NOMO-1 treated with DMSO at 0.1 percent for 48 hours (cell line): ENCODE results near the gene ELMOD1.
A peak's percentile ranks its signal among the peaks of the same experiment; 100 is the strongest.
"Not testable (repeated sequence)": the region's sequence is repeated elsewhere in the genome, so short reads cannot be mapped to it uniquely, and the experiment has no call there.

Experiments used
- DNase-seq: peaks from one replicate; lab custom pipeline; 2025; ENCODE audit not compliant: unreplicated experiment; lab: John Stamatoyannopoulos, UW

The ELMOD1 gene

DNA sequence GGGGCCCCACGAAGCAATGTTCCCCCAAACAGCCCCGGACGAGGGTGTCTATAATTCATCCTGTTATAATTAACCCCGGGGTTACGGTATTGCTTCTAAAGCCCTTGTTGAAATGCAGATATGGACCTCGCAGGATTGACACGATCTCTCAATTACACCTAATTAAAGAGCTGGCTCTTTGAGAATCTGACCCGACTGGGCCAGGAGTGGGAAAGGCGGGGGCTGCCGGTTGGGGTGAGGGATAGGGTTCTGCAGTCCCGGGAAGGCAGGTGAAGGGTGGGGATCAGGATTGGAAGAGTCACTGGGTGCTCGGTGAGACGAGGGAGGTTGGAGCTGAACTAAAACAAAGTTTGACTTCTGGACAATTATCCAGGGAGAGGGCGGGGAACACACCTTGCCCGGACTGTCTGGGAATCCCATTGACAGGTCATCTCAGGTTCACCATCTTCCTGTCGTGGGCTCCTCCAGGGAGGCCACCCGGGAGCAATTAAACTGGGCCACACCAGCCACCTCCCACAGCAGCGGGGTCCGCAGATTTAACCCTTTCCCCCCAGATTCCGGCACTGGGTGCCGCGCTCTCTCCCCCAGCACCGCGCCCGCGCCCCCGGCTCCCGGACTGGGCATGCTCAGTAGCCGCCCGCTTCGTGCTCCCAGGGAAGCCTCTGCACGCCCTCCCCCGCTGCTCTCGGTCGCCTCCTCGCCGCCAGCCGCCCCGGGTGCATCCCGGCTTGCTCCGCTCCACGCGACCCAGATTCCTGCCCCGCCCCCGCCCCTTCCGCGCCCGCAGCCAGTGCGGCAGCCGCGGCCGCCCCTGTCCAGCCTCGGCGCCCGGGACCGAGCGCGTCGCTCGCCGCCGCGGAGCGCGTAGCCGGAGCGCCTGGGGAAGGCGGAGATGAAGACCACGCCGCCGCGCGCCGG is at the start of gene ELMOD1:
TSS of gene ELMOD1 (plus strand) at position 688 of the 918 bp plus-strand sequence. CDS start 27,043 bp downstream, outside the sequence.
- DNase-seq, result no peak

DNA sequence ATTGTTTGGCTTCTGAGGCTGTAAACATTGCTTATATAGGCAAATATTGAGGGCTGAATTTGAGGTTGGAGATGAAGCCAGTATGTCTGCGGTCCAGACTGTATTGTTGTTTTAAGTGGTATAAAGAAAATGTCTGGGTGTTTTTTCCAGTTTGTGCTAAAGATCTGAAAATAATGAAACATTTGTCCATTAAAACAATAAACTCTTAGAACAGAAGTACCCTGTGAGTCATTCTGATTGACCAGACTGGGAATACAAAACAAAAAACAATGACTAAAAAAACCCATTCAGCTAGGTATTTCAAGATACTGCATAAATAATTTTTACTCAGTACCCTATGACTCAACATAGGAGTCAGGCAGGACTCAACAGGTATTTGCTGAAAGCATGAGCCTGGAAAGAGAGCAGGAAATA is 45.8 kb upstream of the ELMOD1 start:
- no peak for DNase-seq

DNA sequence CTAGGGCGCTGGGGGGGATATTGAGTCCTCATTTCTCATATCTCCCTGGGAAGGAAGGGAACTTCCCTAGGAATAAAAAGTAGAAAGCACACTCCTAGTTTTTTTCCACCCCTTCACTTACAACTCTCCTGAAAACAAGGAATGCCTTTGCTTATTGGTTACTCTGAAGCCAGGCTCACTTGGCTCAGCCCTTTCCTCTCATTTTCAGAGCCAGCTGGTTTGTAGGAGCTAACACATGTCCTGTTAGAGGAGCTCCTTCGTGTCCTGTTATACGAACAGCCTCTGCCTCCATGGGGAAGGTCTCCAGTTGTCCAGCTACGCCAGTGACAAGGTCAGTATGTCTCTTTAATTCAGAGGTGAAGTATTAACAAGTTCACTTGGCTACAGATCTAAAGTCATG is 43.0 kb upstream of the ELMOD1 start:
- no peak for DNase-seq

DNA sequence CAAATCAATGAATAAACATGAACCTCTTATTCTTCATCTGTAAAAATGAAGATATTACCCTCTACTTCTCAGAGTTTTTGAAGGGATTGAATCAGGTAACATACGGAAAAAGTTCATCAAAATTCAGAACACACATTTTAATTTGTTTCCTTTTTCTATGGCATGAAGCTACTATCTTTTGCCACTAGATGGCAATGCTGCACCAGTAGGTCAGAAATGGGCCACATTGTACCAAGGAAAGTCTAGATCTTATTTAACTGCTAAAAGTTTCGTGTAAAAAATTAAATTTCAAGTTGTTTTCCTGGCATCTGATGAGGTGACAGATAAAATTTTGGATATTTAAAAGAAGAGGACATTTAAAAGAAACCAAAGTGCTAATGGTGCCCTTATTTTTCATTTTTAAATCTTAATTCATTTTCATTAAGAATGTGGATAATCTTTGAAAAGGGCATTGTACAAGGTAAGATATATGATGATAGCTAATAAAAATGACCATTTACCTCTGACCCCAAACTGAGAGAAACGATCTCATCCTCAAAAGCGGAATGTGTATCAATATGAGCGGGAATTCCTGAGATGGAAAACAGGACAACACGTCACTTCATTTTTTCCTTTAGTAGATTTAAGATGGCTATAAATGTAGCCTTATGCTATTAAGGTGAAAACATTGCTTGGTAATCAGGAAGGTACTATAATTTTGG is 41.5 kb upstream of the ELMOD1 start:
- DNase-seq, result peak; percentile 38

DNA sequence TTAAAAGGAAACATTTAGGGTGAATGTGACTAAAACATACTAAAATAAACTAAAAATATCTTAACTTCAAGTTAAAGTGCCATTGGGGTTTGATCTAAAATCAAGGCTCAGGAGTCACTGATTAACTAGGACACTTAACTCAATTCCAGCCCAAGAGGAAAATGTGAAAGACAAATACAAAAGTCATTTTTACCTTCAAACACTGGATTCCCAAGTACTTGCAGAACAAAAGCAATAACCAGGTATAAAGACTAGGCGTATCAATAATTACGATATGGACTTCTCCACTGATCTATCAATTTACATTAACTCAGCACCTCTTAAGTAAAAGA is 41.0 kb upstream of the ELMOD1 start:
- DNase-seq, result no peak

DNA sequence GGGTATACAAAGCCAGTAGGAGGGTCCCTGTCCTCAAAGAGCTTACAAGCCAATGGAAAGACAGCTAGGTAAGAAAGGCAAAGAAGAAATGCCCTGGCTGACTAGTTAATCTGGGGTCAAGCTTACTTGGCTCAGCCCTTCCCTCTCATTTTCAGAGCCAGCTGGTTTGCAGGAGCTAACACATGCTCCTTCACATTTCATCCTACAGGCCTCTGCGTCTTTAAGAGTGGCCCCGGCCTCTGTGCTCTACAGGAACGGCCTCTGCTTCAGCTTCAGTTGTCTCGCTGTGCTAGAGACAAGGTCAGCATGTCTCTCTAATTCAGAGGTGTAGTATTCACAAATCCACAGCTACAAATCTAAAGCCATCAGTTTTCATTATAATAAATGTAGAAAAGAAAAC is 40.6 kb upstream of the ELMOD1 start:
- no peak for DNase-seq

DNA sequence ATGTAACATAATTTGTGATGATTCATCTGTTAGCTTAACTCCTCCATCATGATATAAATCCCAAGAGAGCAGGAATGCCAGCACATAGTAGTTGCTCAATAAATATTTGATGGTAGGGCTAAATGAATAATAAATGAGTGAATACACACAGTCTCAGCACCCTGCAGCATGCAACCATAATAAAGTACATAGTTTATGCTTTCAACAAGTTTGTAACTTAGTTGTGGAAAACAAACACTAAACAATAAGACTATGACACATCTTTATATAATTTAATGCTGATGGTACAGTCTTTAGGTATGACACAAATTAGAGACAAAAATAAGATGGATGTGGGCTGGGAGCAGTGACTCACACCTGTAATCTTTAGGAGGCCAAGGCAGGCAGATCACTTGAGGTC is 29.3 kb upstream of the ELMOD1 start:
- DNase-seq, result no peak

DNA sequence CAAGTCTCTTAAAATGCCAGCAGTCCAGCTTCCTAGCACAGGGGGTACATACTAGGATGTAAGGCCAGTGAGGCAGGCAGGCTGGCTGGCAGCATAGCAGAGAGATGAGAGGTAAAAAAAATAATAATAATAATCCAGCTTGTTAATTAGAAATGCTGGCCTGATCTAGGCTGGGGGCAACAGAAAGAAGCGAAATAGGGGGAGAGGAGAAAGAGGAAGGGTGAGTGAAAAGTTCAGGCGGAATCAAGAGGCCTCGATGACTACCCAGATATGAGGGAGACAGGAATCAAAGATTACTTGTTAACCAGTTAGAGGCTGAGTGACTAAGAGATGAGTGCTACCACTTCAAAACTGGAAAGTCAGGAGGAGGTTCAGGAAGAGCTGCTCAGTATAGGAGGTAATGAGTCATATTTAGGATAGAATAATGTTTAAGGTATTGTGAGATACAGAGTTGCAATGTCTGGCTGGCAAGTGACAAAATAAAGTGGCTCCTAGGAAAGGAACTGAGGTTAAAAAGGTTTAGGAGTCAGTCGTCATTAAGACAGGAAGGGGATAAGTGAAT is 28.2 kb upstream of the ELMOD1 start:
- DNase-seq, result no peak

DNA sequence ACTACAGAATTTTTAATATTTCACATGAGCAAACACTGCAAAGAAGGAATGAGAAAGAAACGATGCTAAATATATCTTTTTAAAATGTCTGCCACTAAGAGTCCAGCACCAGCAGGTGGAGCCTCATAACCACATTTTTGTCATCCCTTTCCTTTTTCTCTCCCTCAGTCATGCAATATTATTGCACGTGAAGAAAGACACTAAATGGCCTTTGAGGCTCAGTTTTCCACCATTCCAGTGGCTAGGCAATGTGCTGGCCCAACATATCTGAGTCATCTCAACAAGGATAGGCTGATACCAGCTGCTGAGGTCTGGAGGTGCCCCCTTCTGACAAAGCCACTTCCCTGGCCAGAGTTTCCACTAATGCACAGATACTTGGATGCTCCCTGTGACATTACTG is 27.2 kb upstream of the ELMOD1 start:
- peak; percentile 75 for DNase-seq

DNA sequence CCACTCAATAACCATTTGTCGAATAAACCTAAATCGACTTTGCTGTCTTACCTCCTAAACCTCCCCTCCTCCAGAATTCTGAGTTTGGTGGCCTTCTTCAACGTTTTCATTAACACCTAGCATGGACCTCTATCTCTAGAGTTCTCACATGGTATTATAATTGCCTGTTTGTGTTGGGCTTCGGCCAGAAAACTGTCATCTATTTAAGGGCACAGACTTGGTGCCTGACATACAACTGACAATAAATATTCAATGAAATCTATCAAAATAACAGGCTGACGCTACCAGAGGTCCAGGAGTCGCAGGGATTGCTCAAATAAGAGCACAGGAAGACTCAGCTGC is 26.1 kb upstream of the ELMOD1 start:
- no peak for DNase-seq

DNA sequence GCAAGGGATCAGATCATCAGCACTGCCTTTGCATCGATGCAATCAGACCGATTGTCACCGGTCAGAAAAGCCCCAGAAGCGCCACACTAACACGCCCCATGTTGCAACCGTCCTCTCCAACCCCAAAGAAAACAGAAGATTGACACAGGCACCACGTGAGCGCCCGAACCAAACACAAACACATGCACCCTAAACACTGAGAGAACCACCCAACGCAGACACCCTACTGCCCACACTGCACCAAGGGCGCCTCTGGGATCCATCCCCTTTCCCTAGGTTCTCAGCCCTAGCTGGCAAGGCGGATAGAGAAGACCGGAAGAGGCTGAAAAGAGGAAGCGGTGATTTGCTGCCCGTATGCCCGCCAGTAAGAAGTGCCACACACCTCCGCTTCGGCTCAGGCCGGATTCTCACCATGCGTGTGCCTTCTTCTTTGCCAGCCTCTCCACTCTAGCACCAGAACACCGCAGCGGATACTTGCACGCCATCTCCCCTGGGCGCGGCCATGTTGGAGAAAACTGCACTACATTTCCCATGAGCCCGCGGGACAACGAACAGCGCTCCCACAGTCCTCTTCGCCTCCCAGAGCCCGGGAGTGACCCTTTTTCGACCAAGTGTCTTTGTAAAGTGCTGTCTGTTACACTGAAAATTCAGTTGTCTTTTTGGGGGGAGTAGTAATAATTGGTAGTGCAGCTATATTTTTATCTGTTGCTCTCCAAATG is 25.6 kb upstream of the ELMOD1 start, which contains the start of gene ALKBH8:
TSS of gene ALKBH8 (minus strand) at position 517 of the 719 bp plus-strand sequence. CDS start 4,842 bp downstream, outside the sequence.
- peak; percentile 86 for DNase-seq

DNA sequence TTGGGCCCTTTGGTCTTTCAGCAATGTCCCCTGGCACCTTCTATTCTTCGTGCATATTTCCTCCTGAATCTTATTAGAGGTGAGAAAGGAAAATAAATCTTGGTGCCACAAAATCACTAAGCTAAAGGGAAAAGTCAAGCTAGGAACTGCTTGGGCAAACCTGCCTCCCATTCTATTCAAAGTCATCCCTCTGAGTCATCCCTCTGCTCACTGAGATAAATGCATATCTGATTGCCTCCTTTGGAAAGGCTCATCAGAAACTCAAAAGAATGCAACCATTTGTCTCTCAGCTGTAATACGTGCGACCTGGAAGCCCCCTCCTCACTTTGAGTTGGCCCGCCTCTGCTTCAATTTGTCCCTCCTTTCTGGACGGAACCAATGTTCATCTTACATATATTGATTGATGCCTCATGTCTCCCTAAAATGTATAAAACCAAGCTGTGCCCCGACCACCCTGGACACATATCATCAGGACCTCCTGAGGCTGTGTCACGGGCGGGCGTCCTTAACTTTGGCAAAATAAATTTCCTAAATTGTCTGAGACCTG is 24.9 kb upstream of the ELMOD1 start:
- not testable (repeated sequence) for DNase-seq

DNA sequence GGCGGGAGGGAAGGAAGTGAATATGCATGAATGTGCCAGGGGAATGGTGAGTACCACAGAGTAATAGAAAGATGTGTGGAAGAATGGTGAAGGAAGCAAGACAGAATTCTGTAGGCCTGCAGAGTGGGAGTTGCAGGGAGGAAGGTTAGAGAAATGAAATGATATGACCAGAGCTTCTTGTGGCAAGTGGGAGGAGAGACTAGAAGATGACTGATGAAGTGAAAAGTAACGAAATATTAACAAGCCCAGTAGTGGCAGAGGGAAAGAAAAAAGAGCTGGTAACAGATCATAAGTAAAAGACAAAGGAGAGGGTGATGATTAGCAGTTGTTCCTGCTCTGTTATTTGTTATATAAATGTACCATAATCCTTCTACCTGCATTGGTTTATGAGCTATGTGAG is 24.4 kb upstream of the ELMOD1 start:
- DNase-seq, result no peak

DNA sequence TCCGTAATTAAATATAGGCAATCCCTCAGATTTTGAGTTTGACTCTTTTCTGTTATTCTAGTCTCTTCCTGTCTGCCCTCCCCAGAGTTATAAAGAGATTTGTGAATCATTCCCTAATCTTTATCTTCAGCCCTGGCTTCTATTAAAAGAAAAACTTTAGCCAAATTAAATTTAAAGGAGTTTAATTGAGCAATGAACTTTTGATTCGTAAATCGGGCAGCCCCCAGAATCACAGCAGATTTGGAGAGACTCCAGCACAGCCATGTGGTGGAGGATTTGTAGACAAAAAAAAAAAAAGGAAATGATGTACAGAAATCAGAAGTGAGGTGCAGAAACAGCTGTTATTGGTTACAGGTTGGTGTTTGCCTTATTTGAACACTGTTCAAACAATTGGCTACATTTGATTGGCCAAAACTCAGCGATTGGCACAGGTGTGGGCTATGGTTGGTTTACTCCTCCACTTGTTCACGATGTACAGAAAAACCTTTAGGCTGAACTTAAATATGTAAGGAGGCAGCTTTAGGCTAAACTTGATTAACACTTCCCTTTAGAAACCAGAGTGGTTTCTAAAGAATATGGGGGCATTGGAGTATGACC is 23.1 kb upstream of the ELMOD1 start:
- no peak for DNase-seq

DNA sequence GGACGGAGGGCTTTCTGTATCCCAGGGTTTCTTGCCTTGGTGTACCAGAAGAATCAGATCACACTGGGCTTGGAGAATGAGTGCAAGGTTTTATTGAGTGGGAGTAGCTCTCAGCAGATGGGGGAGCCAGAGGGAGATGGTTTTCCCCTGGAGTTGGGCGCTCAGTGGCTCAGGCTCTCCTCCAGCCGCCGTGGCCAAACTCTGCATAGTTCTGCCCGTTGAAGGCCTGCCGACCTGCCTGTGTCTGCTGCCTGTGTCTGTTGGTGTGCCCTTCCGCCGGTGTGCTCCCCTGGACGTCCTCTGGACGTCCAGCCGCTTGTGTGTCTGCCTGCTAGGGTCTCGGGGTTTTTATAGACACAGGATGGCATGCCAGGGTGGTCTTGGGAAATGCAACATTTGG is 20.9 kb upstream of the ELMOD1 start:
- no peak for DNase-seq

DNA sequence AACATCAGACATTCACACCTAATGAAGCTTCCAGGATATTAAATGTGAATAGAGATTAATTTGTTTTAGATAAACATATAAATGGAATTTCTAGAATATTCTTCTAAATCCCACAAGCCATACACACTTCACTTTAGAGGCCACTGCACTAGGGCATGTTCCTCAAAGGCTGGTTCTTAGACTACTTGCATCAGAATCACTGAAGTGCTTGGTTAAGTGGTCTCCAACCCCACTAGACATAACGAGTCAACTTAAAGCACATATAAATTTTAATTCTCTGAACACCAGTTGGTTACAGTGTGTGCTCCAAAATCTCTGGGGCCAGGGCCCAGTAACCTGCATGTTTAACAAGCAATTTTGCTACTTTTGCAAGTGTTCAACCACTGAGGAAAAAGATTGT is 17.5 kb upstream of the ELMOD1 start:
- DNase-seq, result no peak

DNA sequence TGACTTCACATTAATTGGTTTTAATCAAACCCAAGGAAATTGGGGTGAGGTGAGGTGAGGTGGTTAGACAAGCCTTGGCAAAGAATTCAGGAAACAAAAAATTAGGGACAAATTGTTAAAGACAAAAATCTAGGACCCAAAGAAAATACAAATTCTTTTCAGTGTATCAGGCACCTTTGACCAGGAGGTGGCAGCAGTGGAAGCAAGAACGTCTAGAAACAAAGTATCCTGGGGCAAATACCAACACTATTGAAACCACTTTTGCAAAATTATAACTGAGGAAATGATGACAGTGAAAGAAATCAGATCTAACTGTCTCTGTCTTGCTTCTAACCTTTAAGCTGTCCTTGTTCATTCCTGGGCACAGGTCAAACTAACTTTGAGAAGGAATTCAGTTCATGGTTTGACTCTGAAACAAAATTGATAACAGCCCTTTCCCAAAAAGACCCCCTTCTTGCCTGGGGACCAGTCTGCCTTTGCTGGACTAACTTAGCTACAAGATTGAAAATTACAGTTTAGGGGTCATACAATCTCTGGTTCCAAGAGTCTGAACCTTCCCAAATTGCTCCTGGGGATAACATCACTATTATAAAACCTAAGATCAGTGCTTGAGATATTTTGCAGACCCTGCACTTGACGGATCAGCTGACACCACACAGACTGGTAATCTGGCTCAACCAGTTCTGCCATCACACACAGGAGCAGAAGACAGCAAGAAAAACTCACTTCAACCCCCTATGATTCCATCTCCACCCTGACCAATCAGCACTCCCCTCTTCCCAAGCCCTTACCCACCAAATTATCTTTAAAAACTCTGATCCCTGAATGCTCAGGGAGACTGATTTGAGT is 14.2 kb upstream of the ELMOD1 start:
- peak; percentile 45 for DNase-seq

DNA sequence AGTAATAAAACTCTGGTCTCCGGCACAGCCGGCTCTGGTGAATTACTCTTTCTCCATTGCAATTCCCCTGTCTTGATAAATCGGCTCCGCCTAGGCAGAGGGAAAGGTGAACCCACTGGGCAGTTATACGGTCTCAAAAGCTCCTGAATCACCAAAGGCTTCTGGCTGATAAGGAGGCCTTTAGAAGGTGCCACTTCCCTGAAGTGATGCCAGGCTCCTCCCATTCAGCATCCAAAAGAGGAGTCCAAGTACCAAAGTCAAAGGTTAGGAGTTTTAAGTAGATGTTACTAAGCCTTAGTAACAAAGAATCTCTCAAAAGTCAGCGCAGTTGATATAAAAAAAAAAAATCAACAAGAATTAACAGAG is 13.6 kb upstream of the ELMOD1 start:
- DNase-seq, result no peak

DNA sequence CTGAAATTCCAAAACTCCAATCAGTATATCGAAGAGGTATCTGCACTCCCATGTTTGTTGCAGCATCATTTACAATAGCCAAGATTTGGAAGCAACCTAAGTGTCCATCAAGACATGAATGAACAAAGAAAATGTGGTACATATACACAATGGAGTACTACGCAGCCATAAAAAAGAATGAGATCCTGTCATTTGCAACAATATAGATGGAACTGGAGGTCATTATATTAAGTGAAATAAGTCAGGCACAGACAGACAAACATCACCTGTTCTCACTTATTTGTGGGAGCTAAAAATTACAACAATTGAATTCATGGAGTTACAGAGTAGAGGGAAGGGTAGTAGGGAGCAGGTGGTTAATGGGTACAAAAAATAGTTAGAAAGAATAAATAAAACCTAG is 11.8 kb upstream of the ELMOD1 start:
- DNase-seq, result not testable (repeated sequence)

DNA sequence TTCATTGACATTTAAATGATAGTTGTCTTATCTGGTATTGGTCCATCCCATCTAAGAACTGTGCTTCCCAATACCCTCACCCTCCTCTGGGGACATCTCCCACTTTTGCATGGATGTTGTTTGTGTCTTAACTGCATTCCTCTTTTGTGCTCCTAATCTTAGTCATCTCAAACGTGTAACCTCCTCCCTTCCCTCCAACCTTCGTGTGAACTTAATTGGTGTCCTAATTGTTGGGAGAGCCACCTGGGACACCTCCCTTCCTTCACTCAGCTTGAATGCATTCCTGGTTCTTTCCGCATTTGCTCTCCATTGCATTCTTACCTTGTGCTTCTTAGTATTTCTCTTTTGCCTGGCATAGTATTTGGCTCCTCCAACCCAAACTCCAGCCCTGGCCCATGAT is 9.8 kb upstream of the ELMOD1 start:
- no peak for DNase-seq
